HG02943 (cell line): ENCODE results near the gene WBP11.
A peak's percentile ranks its signal among the peaks of the same experiment; 100 is the strongest.

Experiments used
- ATAC-seq: cut with Tn5 transposase; IDR thresholded peaks from one replicate; pipeline ENCODE4 v1.9.1; 2021; ENCODE audit warnings: mild to moderate bottlenecking, low read depth, moderate library complexity; ENCODE audit not compliant: unreplicated experiment

WBP11 gene

GRCh38 chr12:14825256-14825655, 22.0 kb upstream of the WBP11 start:
- no peak for ATAC-seq

DNA sequence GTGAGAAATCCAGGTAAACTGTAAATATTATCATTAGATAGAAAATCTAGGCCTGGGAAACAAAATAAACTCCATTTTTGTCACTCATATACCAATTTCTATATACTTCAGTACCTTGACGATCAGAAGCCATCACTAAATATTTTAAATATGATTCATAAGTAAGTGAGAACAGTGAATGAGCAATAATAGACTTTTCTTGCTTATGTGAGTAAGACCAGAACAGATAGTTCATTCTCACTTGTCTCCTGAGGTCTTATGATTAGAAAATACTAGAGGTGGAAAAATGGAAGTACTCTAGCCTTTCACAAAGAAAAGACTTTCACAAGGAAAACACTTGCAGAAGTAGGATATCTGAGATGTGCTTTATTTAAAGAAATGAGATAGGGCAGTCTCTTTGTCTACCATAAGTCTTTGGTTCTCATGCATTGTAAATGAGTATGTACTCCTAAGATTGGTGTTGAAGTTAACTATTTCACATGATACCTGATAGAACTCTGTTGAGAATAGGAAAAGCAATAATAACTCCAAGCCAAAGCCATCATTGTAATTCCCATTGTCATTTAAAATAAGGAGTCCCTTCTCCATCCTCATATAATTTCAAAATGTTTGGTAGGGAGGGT, 20.8 kb upstream of the WBP11 start:
- ATAC-seq: no peak

GRCh38 chr12:14814014-14814413, 10.7 kb upstream of the WBP11 start, which contains the start of gene SMCO3:
Gene SMCO3 (minus strand): TSS chr12:14814182. CDS start chr12:14806680, 7,502 bp downstream.
- no peak for ATAC-seq

- no peak for ATAC-seq
These were observed 8.2 kb upstream of the WBP11 start for GRCh38 chr12:14811486-14811885.

DNA sequence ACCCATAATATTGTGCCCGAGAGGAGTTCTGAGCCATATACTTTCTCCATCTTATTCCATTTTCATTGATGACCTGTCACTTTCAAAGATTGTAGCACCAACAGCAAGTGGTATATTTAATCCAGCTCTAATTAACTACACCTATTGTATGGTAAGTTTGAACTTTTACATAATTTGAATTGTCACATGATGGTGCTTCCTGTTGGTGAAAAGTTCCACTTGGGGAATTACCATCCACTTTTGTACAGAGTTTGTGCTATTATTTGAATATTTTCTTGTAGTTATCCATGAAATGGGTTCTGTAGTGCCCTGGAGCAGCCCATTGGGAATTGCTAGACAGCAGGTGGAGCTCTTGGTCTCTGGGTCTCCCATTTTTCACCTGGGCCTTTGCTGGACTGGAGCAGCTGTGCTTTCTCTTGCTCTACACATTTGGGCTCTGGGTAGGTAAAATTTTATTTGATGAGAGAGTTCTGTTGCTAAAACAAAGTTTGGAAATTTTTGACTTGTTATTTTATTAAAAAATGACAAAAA, 7.7 kb upstream of the WBP11 start:
- no peak for ATAC-seq

- no peak for ATAC-seq
These were observed 7.1 kb upstream of the WBP11 start for GRCh38 chr12:14810167-14810952.

GRCh38 chr12:14803830-14804160, 517 bp upstream of the WBP11 start:
- ATAC-seq: peak; percentile 20

- ATAC-seq: no peak
These were observed 612 bp downstream of the WBP11 start for GRCh38 chr12:14802721-14803010.

DNA sequence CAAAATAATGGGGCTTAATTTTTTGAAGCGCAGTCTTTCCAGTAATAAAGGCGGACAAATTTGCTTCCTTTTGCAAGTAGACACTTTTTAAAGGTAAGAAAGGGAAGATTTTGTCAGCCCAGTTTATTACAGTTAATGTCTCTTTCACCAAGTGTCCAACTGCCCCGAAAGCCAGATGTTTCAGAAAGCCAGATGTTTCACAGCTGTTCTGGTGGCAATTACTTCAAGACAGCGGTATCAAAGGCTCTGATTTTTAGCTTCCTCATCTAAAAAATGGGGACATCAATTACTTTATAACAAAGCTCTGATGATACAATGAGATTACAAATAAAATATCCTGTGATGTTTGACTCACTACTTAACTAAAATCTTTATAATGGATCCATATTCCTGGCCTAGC, 1.0 kb downstream of the WBP11 start:
- ATAC-seq: no peak

- ATAC-seq: no peak
These were observed 8.2 kb downstream of the WBP11 start for GRCh38 chr12:14795028-14795448.

DNA sequence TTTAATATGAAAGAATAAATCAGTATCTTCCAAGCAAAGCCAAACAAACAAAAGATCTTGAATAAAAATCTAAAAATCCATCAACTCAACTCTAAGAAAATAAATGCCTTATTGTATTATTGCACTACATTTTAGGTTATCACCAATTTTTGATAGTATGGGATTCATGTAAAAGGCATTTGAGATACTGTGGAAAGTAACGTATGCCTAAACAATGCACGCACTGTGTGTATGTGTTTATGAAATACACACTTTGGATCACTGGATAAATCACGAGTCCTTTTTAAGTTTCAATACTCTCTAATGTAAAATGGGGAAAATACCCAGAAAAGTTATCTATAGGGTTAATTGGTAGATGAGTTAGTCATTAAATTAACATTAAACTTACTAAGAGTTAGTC, 17.7 kb downstream of the WBP11 start:
- no peak for ATAC-seq

DNA sequence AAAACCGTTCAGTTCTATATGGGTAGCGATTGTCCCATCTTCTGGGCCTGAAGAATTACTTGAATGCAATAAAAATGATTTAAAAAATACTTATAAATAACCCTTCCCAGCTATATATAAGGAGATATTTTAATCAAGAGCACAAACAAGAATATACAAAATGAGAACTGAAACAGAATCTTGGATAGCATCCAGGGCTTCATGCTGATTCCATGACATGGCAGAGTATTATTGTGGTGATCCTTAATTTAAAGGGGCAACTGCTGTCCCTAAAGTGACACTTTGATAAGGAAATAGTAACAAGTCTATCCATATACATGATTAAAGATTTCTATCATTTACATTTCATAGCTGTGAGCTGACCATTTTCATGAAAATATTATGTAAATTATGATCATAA, 18.8 kb downstream of the WBP11 start:
- ATAC-seq: no peak

GRCh38 chr12:14782756-14783155, 20.5 kb downstream of the WBP11 start:
- no peak for ATAC-seq

GRCh38 chr12:14781563-14781962, 21.7 kb downstream of the WBP11 start:
- no peak for ATAC-seq

GRCh38 chr12:14780859-14781258, 22.4 kb downstream of the WBP11 start:
- ATAC-seq: no peak

DNA sequence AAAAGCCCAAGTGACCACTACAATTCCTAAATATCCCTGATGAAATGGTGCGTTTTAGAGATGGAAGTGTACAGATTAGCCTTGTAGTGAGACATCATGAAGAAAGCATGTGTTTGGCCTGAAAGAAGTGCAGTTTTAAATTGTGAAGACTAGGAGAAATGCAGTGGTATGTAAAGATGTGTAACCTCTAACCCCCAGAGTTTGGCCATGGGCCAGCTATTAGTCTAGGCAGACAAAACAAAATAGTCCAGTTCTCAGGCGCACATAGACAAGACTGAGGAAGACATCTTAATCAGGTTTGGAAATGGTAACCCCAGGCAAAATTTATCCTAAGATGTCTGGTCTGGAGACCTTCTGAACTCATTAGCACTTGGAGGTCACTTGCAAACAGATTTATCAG, 23.4 kb downstream of the WBP11 start:
- no peak for ATAC-seq

- no peak for ATAC-seq
These were observed 26.0 kb downstream of the WBP11 start for GRCh38 chr12:14777271-14777670.

DNA sequence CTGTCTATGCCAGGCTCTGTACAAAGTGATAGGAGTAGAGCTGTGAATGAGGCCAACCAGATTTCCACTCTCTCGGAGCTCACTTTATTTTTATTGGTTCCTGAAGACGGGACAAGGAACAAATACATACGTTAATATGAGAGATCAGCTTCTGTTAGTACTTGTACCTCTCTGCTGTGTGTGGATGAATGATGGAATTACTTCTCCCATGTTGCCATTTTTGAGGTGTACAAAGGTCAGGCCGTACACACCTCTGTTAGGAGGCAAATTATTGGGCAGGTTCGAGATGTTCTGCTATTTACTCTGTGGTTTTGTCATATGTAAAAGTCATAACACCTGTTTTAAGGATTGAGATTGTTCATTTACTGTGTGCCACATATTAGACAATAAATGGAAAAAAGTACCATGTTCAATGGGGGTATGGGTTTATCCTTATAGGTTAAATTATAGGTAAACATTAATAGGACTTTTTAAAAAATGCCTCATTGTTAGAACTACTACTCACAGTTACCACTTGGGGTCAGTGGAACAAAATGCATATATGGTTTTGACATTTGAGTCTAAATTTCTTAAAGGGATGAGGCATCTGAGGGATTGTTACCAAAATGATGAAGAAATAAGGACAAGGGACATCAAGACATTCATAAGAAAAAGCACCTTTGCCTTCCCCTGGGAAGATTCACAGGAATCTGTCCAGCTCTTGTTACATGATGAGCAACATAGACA, 26.9 kb downstream of the WBP11 start:
- no peak for ATAC-seq

DNA sequence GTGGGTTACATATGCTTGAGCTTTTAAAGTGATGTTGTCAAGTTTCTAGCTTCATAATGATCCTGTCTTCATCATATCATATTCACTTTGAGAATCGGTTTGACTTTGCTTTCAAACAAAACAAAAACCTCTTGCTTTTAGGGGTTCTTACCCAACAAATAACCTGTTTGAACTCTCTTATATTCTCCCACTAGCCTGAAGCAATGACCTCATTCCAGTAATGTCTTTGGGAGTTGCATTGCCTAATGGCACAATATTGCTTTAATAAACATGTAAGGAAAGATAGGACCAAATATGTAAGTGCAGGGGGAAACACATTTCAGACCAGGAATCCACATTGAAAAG, 27.7 kb downstream of the WBP11 start:
- no peak for ATAC-seq

- ATAC-seq: no peak
These were observed 28.2 kb downstream of the WBP11 start for GRCh38 chr12:14774906-14775635.
